Parathyroid adenoma (tissue), 2 donors: ENCODE data around the gene ATP6V0E2.

ENCODE experiments used
- H2AFZ ChIP-seq: fragments of 300-600 bp; sonication (generic); one replicate; pipeline ENCODE4 v1.7.0; 2017; ENCODE audit warnings: antibody characterized with exemption, mild to moderate bottlenecking
- H3K27ac ChIP-seq: fragments of 300-600 bp; sonication (generic); one replicate; pipeline ENCODE4 v1.7.0; 2017
- H3K27me3 ChIP-seq: fragments of 300-600 bp; sonication (generic); one replicate; pipeline ENCODE4 v1.7.0; 2017; ENCODE audit warnings: low read length; ENCODE audit not compliant: control insufficient read depth, insufficient read depth
- H3K36me3 ChIP-seq: fragments of 300-600 bp; sonication (generic); one replicate; pipeline ENCODE4 v1.7.0; 2017; ENCODE audit warnings: low read length; ENCODE audit not compliant: control insufficient read depth, insufficient read depth
- H3K4me1 ChIP-seq: fragments of 300-600 bp; sonication (generic); one replicate; pipeline ENCODE4 v1.7.0; 2017; ENCODE audit warnings: control low read depth
- H3K4me2 ChIP-seq: fragments of 300-600 bp; sonication (generic); one replicate; pipeline ENCODE4 v1.7.0; 2017; ENCODE audit warnings: low read length
- H3K4me3 ChIP-seq: fragments of 300-600 bp; sonication (generic); one replicate; pipeline ENCODE4 v1.7.0; 2017; ENCODE audit warnings: low read depth, low read length
- H3K79me2 ChIP-seq: fragments of 300-600 bp; sonication (generic); one replicate; pipeline ENCODE4 v1.7.0; 2017; ENCODE audit warnings: control low read depth
- H3K9ac ChIP-seq: fragments of 300-600 bp; sonication (generic); one replicate; pipeline ENCODE4 v1.7.0; 2017; ENCODE audit warnings: mild to moderate bottlenecking
- H3K9me3 ChIP-seq: fragments of 300-600 bp; sonication (generic); one replicate; pipeline ENCODE4 v1.7.0; 2017; ENCODE audit warnings: low read length; ENCODE audit not compliant: control insufficient read depth
- CTCF ChIP-seq: fragments of 300-600 bp; sonication (generic); IDR thresholded peaks from one replicate; pipeline ENCODE4 v1.7.0; 2017; ENCODE audit warnings: antibody characterized with exemption, mild to moderate bottlenecking
- donor health status: primary hyperparathyroidism.

The ATP6V0E2 gene

GRCh38 chr7:149856583-149856982, 17.2 kb upstream of the ATP6V0E2 start:
- Histone ChIP-seq H3K9ac (no peak overlapping the region), H3K27ac (no peak overlapping the region), H3K36me3 (no peaks in the 10 kb centered on the region), H2AFZ (no peak overlapping the region), H3K4me2 (no peak overlapping the region), H3K4me3 (no peak overlapping the region), H3K79me2 (no peaks in the 10 kb centered on the region), H3K4me1 (peaks cover 9% of the 10 kb centered on the region), H3K27me3 (no peaks in the 10 kb centered on the region), H3K9me3 (no peaks in the 10 kb centered on the region)
- TF ChIP-seq CTCF: no peak

- no peak overlapping the region for H3K9ac ChIP-seq
- no peak overlapping the region for H2AFZ ChIP-seq
- TF ChIP-seq CTCF: no peak
- H3K4me2 ChIP-seq: no peak overlapping the region
- no peak overlapping the region for H3K27ac ChIP-seq
- no peaks in the 10 kb centered on the region for H3K36me3 ChIP-seq
- no peaks in the 10 kb centered on the region for H3K9me3 ChIP-seq
- H3K4me3 ChIP-seq: no peak overlapping the region
- H3K79me2 ChIP-seq: no peaks in the 10 kb centered on the region
- H3K4me1 ChIP-seq: peaks cover 9% of the 10 kb centered on the region
- no peaks in the 10 kb centered on the region for H3K27me3 ChIP-seq
Measured at GRCh38 chr7:149859369-149859768, 14.4 kb upstream of the ATP6V0E2 start.

GRCh38 chr7:149859876-149860275, 13.9 kb upstream of the ATP6V0E2 start:
- no peak for TF ChIP-seq CTCF
- no peak overlapping the region for H3K27ac ChIP-seq
- H2AFZ ChIP-seq: no peak overlapping the region
- H3K36me3 ChIP-seq: no peaks in the 10 kb centered on the region
- no peaks in the 10 kb centered on the region for H3K79me2 ChIP-seq
- no peak overlapping the region for H3K4me3 ChIP-seq
- H3K4me2 ChIP-seq: no peak overlapping the region
- no peak overlapping the region for H3K9ac ChIP-seq
- peaks cover 5% of the 10 kb centered on the region for H3K4me1 ChIP-seq
- H3K9me3 ChIP-seq: no peaks in the 10 kb centered on the region
- H3K27me3 ChIP-seq: no peaks in the 10 kb centered on the region

GRCh38 chr7:149860821-149861727, 12.7 kb upstream of the ATP6V0E2 start:
- Histone ChIP-seq H3K9me3 (no peaks in the 10 kb centered on the region), H3K27me3 (no peaks in the 10 kb centered on the region), H3K27ac (no peak overlapping the region), H3K9ac (no peak overlapping the region), H2AFZ (no peak overlapping the region), H3K4me1 (no peaks in the 10 kb centered on the region), H3K4me2 (no peak overlapping the region), H3K36me3 (no peaks in the 10 kb centered on the region), H3K4me3 (no peak overlapping the region), H3K79me2 (no peaks in the 10 kb centered on the region)
- TF ChIP-seq CTCF: peak; percentile 22

- no peak overlapping the region for H2AFZ ChIP-seq
- no peaks in the 10 kb centered on the region for H3K79me2 ChIP-seq
- no peak overlapping the region for H3K4me2 ChIP-seq
- no peak overlapping the region for H3K9ac ChIP-seq
- H3K36me3 ChIP-seq: no peaks in the 10 kb centered on the region
- H3K4me3 ChIP-seq: no peak overlapping the region
- no peak overlapping the region for H3K27ac ChIP-seq
- no peaks in the 10 kb centered on the region for H3K27me3 ChIP-seq
- no peaks in the 10 kb centered on the region for H3K9me3 ChIP-seq
- no peaks in the 10 kb centered on the region for H3K4me1 ChIP-seq
- no peak for TF ChIP-seq CTCF
Measured at GRCh38 chr7:149861728-149862045, 12.1 kb upstream of the ATP6V0E2 start.
